GM23338 (cell line): ENCODE data around the gene ZNF365. TPM values are rescaled to one million over a fixed set of nuclear protein-coding genes. Genes with fewer than 3 reads are reported as not detected.

ENCODE experiments used
- ATAC-seq: fragments of 200-7000 bp; cut with Tn5 transposase; 3 replicates; pipeline ENCODE4 v1.9.1; 2020
- DNase-seq: peaks from one replicate; pipeline ENCODE4 v3.0.0-alpha.2; 2015; ENCODE audit warnings: low spot score
- H2AFZ ChIP-seq: fragments of 200-600 bp; sonication (generic); 2 replicates; pipeline ENCODE4 v1.8.0; 2016; ENCODE audit warnings: antibody characterized with exemption, mild to moderate bottlenecking, moderate library complexity
- H3F3A ChIP-seq: fragments of 200-600 bp; sonication (generic); replicated peaks from 2 replicates; pipeline ENCODE4 v1.8.0; 2017; ENCODE audit warnings: antibody characterized with exemption, mixed run types, low read depth
- H3K27ac ChIP-seq: fragments of 200-600 bp; sonication (generic); 2 replicates; pipeline ENCODE4 v1.6.1; 2016; ENCODE audit warnings: low read depth
- H3K27me3 ChIP-seq: fragments of 200-600 bp; sonication (generic); 2 replicates; pipeline ENCODE4 v1.8.0; 2016; ENCODE audit warnings: mild to moderate bottlenecking, mixed run types, moderate library complexity; ENCODE audit not compliant: insufficient read depth
- H3K36me3 ChIP-seq: fragments of 200-600 bp; sonication (generic); 2 replicates; pipeline ENCODE4 v1.8.0; 2016; ENCODE audit warnings: mild to moderate bottlenecking; ENCODE audit not compliant: insufficient read depth
- H3K4me1 ChIP-seq: fragments of 200-600 bp; sonication (generic); 2 replicates; pipeline ENCODE4 v1.8.0; 2016; ENCODE audit warnings: mild to moderate bottlenecking, moderate library complexity; ENCODE audit not compliant: insufficient read depth
- H3K4me2 ChIP-seq: fragments of 200-600 bp; sonication (generic); 2 replicates; pipeline ENCODE4 v1.7.1; 2017; ENCODE audit warnings: mixed run types
- H3K4me3 ChIP-seq: fragments of 200-600 bp; sonication (generic); 2 replicates; pipeline ENCODE4 v1.6.1; 2016; ENCODE audit warnings: mixed run types
- H3K79me2 ChIP-seq: fragments of 200-600 bp; sonication (generic); replicated peaks from 2 replicates; pipeline ENCODE4 v1.8.0; 2017; ENCODE audit warnings: mild to moderate bottlenecking; ENCODE audit not compliant: insufficient read depth
- H3K9me2 ChIP-seq: fragments of 200-600 bp; sonication (generic); 2 replicates; pipeline ENCODE4 v1.8.0; 2017; ENCODE audit not compliant: insufficient read depth
- H4K20me1 ChIP-seq: fragments of 200-600 bp; sonication (generic); replicated peaks from 2 replicates; pipeline ENCODE4 v1.8.0; 2017; ENCODE audit warnings: mild to moderate bottlenecking; ENCODE audit not compliant: insufficient read depth
- H3K27ac Mint-ChIP-seq: 2 replicates; pipeline ENCODE4 v1.8.0; 2020; ENCODE audit warnings: inconsistent platforms, mild to moderate bottlenecking, moderate library complexity, mixed read lengths
- H3K27me3 Mint-ChIP-seq: 3 replicates; pipeline ENCODE4 v1.8.0; 2022; ENCODE audit warnings: low read depth, mild to moderate bottlenecking, moderate library complexity, mixed read lengths, inconsistent platforms; ENCODE audit not compliant: insufficient read depth, poor library complexity
- H3K36me3 Mint-ChIP-seq: 3 replicates; pipeline ENCODE4 v1.8.0; 2021; ENCODE audit warnings: low read depth, mild to moderate bottlenecking, inconsistent platforms, moderate library complexity, mixed read lengths
- H3K4me1 Mint-ChIP-seq: 3 replicates; pipeline ENCODE4 v1.8.0; 2020; ENCODE audit warnings: mild to moderate bottlenecking, inconsistent platforms, mixed read lengths
- H3K4me3 Mint-ChIP-seq: 3 replicates; pipeline ENCODE4 v1.8.0; 2021; ENCODE audit warnings: moderate library complexity, mild to moderate bottlenecking, inconsistent platforms, mixed read lengths
- H3K9me3 Mint-ChIP-seq: 3 replicates; pipeline ENCODE4 v1.8.0; 2020; ENCODE audit warnings: moderate library complexity, mild to moderate bottlenecking, inconsistent platforms, mixed read lengths
- EZH2 ChIP-seq: fragments of 200-600 bp; sonication (generic); IDR thresholded peaks from one replicate; pipeline ENCODE4 v1.8.0; 2017; ENCODE audit warnings: antibody characterized with exemption, mild to moderate bottlenecking, low read depth; ENCODE audit not compliant: unreplicated experiment
- EZH2phosphoT487 ChIP-seq: fragments of 200-600 bp; sonication (generic); IDR thresholded peaks from one replicate; pipeline ENCODE4 v1.8.1; 2018; ENCODE audit warnings: antibody characterized with exemption; ENCODE audit not compliant: unreplicated experiment
- JUNB ChIP-seq: IDR thresholded peaks from one replicate; pipeline ENCODE4 v1.6.1; 2016; ENCODE audit warnings: antibody characterized with exemption; ENCODE audit not compliant: unreplicated experiment
- NANOG ChIP-seq: IDR thresholded peaks from 2 replicates; pipeline ENCODE4 v1.6.1; 2016; ENCODE audit warnings: antibody characterized with exemption, borderline replicate concordance
- POLR2AphosphoS5 ChIP-seq: IDR thresholded peaks from 2 replicates; pipeline ENCODE4 v1.6.1; 2016; ENCODE audit warnings: antibody characterized with exemption, low read depth
- REST ChIP-seq: IDR thresholded peaks from one replicate; pipeline ENCODE4 v1.6.1; 2018; ENCODE audit warnings: antibody characterized with exemption; ENCODE audit not compliant: unreplicated experiment
- ZNF114 ChIP-seq: fragments of 250-450 bp; sonication (Bioruptor Pico); IDR thresholded peaks from 2 replicates; pipeline ENCODE4 v1.5.0; 2020; ENCODE audit warnings: mild to moderate bottlenecking, moderate library complexity
- ZNF331 ChIP-seq: fragments of 250-450 bp; sonication (Bioruptor Pico); IDR thresholded peaks from 2 replicates; pipeline ENCODE4 v1.5.0; 2020; ENCODE audit warnings: low read depth, mild to moderate bottlenecking, moderate library complexity
- polyA plus RNA-seq: library from polyadenylated mRNA; unstranded; fragments of >200 nt; fragmentation: Nextera tagmentation; extraction: Ambion mirVana; gene quantifications from 2 replicates; pipeline ENCODE4 v1.2.1, GENCODE V29; 2016
- total RNA-seq: library from RNA; depleted of rRNA; stranded (reverse); fragments of >200 nt; shearing (Covaris generic); gene quantifications from 2 replicates; pipeline ENCODE4 v1.2.3, GENCODE V29; 2014
- TF ChIP-seq, protein P1 (sequence below), 2 experiments: fragments of 200-600 bp in 1 of 2; sonication (generic) in 1 of 2; conservative IDR thresholded peaks; 2 replicates each; pipeline versions ENCODE4 v1.5.1 to v1.6.1; 2016 to 2017; ENCODE audit warnings: antibody characterized with exemption in 2 of 2, low read depth in 2 of 2, mild to moderate bottlenecking in 2 of 2, moderate library complexity in 1 of 2
- TF ChIP-seq, protein P2 (sequence below): fragments of 250-450 bp; sonication (Bioruptor Pico); IDR thresholded peaks from 2 replicates; pipeline ENCODE4 v1.5.0; 2020; ENCODE audit warnings: mild to moderate bottlenecking, moderate library complexity

Gene ZNF365
- total and polyA plus RNA-seq, 2 experiments from 2014 or later = 0.19 to 0.59 TPM

DNA sequence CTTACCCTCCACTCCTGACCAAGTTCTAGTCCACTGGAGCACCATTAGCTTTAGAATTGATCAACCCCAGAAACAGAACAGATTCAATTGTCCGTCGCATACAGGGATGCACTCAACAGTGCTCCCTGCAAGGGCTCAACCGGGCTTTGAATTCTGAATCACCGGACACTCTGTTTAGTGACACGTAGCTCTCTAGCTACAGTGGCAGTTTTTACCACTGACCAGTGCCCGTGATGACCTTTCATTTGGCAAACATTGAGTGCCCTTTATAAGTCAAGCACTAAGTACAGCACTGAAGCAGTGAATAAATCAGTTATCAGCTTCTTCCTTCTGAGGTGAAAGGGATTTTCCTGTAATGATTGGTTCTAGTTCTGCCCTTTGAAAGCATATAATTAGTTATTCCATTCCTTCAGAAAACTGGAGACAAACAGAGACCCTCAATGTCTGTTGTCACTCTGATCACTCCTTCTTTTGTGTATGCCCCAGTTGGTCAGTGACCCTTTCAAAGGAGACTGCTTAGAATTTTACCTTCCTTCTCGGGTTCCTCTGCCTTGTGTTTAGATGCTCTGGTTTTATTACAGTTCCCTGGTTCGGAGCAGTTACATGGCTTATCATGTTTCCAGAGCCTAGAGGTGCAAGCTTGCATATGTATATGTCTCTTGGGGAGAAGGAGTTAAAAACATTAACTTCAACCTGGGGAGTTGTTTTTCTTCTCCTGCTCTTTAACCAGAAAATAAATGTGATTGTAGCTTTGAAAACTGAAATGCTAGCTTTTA, 68.9 kb downstream of the ZNF365 start:
- Histone ChIP-seq H3K9me2 (no peaks in the 10 kb centered on the region), H3K4me3 (no peak overlapping the region), H3K36me3 (no peaks in the 10 kb centered on the region), H3K4me1 (no peaks in the 10 kb centered on the region), H2AFZ (no peak overlapping the region), H3K27me3 (no peaks in the 10 kb centered on the region), H3K79me2 (no peaks in the 10 kb centered on the region), H3K4me2 (no peak overlapping the region), H4K20me1 (no peaks in the 10 kb centered on the region), H3K27ac (no peak overlapping the region), H3F3A (no peaks in the 10 kb centered on the region)
- TF ChIP-seq JUNB (no peak), ZNF331 (CRISPR knock-in tag) (no peak), ZNF114 (CRISPR knock-in tag) (no peak), EZH2 (no peak), EZH2phosphoT487 (no peak), NANOG (no peak), REST (no peak), POLR2AphosphoS5 (no peak)
- TF ChIP-seq, protein P1, sequence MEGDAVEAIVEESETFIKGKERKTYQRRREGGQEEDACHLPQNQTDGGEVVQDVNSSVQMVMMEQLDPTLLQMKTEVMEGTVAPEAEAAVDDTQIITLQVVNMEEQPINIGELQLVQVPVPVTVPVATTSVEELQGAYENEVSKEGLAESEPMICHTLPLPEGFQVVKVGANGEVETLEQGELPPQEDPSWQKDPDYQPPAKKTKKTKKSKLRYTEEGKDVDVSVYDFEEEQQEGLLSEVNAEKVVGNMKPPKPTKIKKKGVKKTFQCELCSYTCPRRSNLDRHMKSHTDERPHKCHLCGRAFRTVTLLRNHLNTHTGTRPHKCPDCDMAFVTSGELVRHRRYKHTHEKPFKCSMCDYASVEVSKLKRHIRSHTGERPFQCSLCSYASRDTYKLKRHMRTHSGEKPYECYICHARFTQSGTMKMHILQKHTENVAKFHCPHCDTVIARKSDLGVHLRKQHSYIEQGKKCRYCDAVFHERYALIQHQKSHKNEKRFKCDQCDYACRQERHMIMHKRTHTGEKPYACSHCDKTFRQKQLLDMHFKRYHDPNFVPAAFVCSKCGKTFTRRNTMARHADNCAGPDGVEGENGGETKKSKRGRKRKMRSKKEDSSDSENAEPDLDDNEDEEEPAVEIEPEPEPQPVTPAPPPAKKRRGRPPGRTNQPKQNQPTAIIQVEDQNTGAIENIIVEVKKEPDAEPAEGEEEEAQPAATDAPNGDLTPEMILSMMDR (conservative IDR thresholded peaks at IDR 0.05; ENCODE audit: low read depth in 2 of 2) = no peak
- TF ChIP-seq, protein P2, sequence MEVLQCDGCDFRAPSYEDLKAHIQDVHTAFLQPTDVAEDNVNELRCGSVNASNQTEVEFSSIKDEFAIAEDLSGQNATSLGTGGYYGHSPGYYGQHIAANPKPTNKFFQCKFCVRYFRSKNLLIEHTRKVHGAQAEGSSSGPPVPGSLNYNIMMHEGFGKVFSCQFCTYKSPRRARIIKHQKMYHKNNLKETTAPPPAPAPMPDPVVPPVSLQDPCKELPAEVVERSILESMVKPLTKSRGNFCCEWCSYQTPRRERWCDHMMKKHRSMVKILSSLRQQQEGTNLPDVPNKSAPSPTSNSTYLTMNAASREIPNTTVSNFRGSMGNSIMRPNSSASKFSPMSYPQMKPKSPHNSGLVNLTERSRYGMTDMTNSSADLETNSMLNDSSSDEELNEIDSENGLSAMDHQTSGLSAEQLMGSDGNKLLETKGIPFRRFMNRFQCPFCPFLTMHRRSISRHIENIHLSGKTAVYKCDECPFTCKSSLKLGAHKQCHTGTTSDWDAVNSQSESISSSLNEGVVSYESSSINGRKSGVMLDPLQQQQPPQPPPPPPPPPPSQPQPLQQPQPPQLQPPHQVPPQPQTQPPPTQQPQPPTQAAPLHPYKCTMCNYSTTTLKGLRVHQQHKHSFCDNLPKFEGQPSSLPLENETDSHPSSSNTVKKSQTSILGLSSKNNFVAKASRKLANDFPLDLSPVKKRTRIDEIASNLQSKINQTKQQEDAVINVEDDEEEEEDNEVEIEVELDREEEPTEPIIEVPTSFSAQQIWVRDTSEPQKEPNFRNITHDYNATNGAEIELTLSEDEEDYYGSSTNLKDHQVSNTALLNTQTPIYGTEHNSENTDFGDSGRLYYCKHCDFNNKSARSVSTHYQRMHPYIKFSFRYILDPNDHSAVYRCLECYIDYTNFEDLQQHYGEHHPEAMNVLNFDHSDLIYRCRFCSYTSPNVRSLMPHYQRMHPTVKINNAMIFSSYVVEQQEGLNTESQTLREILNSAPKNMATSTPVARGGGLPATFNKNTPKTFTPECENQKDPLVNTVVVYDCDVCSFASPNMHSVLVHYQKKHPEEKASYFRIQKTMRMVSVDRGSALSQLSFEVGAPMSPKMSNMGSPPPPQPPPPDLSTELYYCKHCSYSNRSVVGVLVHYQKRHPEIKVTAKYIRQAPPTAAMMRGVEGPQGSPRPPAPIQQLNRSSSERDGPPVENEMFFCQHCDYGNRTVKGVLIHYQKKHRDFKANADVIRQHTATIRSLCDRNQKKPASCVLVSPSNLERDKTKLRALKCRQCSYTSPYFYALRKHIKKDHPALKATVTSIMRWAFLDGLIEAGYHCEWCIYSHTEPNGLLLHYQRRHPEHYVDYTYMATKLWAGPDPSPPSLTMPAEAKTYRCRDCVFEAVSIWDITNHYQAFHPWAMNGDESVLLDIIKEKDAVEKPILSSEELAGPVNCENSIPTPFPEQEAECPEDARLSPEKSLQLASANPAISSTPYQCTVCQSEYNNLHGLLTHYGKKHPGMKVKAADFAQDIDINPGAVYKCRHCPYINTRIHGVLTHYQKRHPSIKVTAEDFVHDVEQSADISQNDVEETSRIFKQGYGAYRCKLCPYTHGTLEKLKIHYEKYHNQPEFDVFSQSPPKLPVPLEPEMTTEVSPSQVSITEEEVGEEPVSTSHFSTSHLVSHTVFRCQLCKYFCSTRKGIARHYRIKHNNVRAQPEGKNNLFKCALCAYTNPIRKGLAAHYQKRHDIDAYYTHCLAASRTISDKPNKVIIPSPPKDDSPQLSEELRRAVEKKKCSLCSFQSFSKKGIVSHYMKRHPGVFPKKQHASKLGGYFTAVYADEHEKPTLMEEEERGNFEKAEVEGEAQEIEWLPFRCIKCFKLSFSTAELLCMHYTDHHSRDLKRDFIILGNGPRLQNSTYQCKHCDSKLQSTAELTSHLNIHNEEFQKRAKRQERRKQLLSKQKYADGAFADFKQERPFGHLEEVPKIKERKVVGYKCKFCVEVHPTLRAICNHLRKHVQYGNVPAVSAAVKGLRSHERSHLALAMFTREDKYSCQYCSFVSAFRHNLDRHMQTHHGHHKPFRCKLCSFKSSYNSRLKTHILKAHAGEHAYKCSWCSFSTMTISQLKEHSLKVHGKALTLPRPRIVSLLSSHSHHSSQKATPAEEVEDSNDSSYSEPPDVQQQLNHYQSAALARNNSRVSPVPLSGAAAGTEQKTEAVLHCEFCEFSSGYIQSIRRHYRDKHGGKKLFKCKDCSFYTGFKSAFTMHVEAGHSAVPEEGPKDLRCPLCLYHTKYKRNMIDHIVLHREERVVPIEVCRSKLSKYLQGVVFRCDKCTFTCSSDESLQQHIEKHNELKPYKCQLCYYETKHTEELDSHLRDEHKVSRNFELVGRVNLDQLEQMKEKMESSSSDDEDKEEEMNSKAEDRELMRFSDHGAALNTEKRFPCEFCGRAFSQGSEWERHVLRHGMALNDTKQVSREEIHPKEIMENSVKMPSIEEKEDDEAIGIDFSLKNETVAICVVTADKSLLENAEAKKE (CRISPR knock-in tag) = no peak
- Mint-ChIP-seq H3K27me3 (no peaks in the 10 kb centered on the region), H3K4me3 (no peak overlapping the region), H3K9me3 (peaks cover 4% of the 10 kb centered on the region; the same call in 1 of the 3 replicates), H3K4me1 (peaks cover 29% of the 10 kb centered on the region; the same call in 2 of the 3 replicates), H3K27ac (0 out of 2 replicates have a peak overlapping the region, but pooled peaks have one; percentile 12), H3K36me3 (no peaks in the 10 kb centered on the region)
- DNase-seq (no peak), ATAC-seq (no peak)
